NB4 (cell line): ENCODE results near the gene IFI27L1.

Experiments used
- DNase-seq: peaks from one replicate; pipeline ENCODE4 v3.0.0; 2010; ENCODE audit warnings: low read depth
- H3K4me3 ChIP-seq: one replicate; pipeline ENCODE4 v1.5.1; 2011; ENCODE audit warnings: mild to moderate bottlenecking, low read depth, low read length, moderate library complexity
- MYC ChIP-seq: IDR thresholded peaks from 2 replicates; pipeline ENCODE4 v1.6.1; 2011; ENCODE audit warnings: low read depth, low read length
- POLR2A ChIP-seq: IDR thresholded peaks from 2 replicates; pipeline ENCODE4 v1.6.1; 2011; ENCODE audit warnings: mild to moderate bottlenecking; ENCODE audit not compliant: insufficient read length; ENCODE audit errors: extremely low read depth
- TF ChIP-seq, protein P1 (sequence below): IDR thresholded peaks from 2 replicates; pipeline ENCODE4 v1.6.1; 2011; ENCODE audit warnings: low read depth, low read length
- TF ChIP-seq, protein P2 (sequence below): IDR thresholded peaks from one replicate; pipeline ENCODE4 v1.5.1; 2012; ENCODE audit warnings: low read depth, low read length

Gene IFI27L1

DNA sequence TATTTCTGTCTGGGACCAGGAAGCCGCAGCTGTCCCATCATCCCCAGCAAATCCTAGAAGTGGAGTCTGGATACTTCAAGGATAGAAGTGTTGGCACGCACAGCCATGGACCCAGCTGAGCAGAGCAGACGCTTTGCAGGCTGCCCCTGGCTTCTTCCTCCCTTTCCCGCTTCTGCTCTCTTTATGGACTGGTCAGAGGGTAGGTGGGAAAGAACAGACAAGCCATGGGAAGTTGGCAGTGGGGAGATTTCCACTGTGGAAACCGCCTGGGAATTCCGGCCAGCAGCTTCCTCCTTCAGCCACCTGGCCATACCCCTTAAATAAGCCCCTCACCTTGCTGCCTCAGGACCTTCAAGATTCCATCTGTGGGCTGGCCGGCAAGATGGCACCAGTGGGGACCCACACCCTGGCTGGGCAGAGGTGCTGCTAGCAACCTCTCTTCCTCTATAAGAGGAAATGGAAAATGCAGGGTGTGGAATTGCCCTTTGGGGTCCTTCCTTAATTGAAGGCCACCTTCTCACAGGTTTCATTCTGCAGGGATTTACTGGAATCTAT lies 34.3 kb upstream of the IFI27L1 start:
- no peak overlapping the region for H3K4me3 ChIP-seq
- TF ChIP-seq, protein P1, sequence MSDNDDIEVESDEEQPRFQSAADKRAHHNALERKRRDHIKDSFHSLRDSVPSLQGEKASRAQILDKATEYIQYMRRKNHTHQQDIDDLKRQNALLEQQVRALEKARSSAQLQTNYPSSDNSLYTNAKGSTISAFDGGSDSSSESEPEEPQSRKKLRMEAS, result no peak
- TF ChIP-seq, protein P2, sequence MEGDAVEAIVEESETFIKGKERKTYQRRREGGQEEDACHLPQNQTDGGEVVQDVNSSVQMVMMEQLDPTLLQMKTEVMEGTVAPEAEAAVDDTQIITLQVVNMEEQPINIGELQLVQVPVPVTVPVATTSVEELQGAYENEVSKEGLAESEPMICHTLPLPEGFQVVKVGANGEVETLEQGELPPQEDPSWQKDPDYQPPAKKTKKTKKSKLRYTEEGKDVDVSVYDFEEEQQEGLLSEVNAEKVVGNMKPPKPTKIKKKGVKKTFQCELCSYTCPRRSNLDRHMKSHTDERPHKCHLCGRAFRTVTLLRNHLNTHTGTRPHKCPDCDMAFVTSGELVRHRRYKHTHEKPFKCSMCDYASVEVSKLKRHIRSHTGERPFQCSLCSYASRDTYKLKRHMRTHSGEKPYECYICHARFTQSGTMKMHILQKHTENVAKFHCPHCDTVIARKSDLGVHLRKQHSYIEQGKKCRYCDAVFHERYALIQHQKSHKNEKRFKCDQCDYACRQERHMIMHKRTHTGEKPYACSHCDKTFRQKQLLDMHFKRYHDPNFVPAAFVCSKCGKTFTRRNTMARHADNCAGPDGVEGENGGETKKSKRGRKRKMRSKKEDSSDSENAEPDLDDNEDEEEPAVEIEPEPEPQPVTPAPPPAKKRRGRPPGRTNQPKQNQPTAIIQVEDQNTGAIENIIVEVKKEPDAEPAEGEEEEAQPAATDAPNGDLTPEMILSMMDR, result no peak
- TF ChIP-seq POLR2A (no peak), MYC (no peak)
- no peak for DNase-seq

DNA sequence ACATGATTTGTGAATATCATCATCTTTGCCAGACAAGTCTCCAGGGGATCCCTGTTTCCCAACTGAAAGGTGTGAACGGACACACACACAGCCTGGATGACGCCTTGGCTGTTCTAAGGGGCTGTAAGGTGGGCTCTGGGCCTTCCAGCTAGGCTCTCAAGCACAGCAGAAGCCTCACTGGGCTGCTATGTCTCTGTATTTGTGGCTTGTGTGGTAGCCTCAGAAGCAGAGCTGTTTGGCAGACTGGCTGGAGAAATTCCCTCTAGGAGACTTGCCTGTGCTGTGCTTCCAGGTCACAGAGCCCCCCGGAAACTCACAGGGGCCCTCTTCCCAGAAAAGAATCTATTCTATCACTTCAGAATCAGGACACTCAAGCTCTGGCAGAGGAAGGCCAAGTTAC lies 33.5 kb upstream of the IFI27L1 start:
- no peak overlapping the region for H3K4me3 ChIP-seq
- DNase-seq, result no peak
- TF ChIP-seq, protein P2, result no peak
- TF ChIP-seq POLR2A (no peak), MYC (no peak)
- TF ChIP-seq, protein P1, result no peak

DNA sequence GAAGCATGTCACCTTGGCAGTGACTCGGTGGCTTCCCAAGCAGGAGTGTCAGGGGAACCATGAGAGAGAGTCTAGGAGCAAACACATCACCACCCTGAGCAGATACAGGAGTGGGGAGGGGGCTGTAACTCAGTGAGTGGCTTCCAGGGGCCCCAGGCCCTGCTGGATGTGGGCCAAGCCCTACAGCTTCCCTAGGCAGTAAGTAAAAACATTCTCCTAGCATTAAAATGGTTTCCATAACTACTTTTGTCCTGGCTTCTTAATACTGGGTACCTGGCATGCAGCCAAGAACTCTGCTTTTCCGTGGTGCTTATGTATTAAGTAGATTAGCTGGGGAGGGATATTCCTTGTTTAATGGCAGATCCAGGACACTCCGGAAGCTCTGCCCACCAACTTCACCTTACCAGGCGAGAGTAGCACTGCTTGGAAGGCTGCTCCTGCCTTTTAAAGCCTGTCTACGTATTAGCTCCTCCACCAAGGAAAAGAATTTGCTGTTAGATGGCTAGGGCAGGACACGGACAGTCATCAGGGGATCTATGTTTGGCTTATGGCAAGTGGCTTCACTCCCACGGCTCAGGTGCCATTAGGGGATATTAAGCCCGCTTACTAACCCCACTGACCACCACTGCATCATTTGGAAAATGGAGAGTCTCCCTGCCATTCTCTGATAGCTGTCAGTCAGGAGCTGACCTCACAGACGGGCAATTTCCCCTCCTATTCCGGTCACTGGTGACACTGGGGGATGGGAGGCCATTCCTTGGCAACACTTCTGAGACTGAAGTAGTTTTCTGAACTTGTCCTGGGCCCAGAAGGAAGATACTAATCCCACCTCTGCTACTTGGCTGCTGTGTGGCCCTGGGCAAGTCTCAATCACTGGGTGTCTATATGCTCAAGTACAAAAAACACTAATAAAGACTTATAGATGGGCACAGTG lies 32.2 kb upstream of the IFI27L1 start:
- TF ChIP-seq MYC (no peak), POLR2A (no peak)
- TF ChIP-seq, protein P2, result no peak
- TF ChIP-seq, protein P1, result no peak
- no peak overlapping the region for H3K4me3 ChIP-seq
- DNase-seq, result no peak

DNA sequence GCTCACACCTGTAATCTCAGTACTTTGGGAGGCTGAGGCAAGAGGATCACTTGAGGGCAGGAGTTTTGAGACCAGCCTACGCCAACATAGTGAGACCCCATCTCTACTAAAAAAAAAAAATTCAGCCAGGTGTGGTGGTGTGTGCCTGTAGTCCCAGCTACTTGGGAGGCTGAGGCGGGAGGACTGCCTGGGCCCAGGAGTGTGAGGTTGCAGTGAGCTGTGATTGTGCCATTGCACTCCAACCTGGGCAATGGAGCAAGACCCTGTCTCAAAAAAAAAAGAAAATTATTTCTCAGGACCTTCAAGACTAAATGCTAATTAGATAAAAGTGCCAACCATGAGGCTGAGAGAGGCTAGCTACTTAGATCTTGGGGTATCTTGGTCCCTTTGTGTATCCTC lies 31.5 kb upstream of the IFI27L1 start:
- TF ChIP-seq MYC (no peak), POLR2A (no peak)
- TF ChIP-seq, protein P2, result no peak
- TF ChIP-seq, protein P1, result no peak
- no peak for DNase-seq
- no peak overlapping the region for H3K4me3 ChIP-seq

DNA sequence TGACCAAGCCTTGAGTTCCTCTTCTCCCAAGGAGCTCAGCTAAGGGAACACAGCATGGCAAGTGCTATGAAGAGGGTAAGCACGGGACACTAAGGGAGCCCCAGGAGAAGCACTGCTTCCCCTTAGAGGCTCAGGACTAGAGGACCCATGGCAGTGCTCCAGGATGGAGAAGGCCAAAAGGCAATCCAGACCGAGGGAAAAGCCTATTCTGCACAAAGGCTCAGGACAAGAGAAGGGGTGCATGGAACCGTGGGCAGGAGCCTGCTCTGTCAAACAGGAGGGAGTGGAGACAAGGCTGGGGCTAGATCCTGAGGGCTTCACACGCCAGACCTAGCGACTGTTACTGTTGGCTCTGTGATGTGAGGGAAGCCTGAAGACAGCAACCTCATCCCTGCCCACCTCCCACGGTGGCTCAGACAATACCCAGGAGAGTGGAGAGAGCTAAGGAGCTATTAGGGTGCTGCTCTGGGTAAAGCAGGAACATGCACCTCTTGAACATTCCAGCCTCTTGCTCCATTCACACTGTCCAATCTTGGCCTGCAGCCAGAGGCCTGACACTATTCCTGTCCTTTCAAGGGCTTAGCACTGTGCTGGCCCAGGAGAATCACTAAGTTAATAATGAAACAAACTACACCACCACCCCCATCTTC lies 30.8 kb upstream of the IFI27L1 start:
- no peak for TF ChIP-seq POLR2A
- TF ChIP-seq, protein P2, result no peak
- TF ChIP-seq, protein P1, result no peak
- TF ChIP-seq MYC, result no peak
- H3K4me3 ChIP-seq, result no peak overlapping the region
- DNase-seq, result no peak
